Measurements from ENCODE around the gene MEGF11.

MEGF11 gene

GRCh38 chr15:66070220-66070934 is 183.2 kb downstream of the MEGF11 start:
- H3K4me3 ChIP-seq (ENCODE audit: insufficient read length, low read depth), result no peak overlapping the region
- DNase-seq (ENCODE audit: low read depth, low spot score), result no peak
- H3K9ac ChIP-seq (ENCODE audit: insufficient read length, low read depth), result no peak overlapping the region
- H3K4me1 ChIP-seq (ENCODE audit: insufficient read depth, insufficient read length), result peaks cover 19% of the 10 kb centered on the region
- no peaks in the 10 kb centered on the region for H3K27me3 ChIP-seq (ENCODE audit: insufficient read depth, insufficient read length)
- no peaks in the 10 kb centered on the region for H3K9me3 ChIP-seq (ENCODE audit: insufficient read depth, low read length)
- no peak for TF ChIP-seq SUZ12 (IDR thresholded peaks at IDR 0.05; ENCODE audit: extremely low read depth, insufficient read depth, insufficient read length)
- no peak for TF ChIP-seq YY1 (IDR thresholded peaks at IDR 0.05; ENCODE audit: insufficient read depth, insufficient read length)
- no peak for TF ChIP-seq ZNF274 (IDR thresholded peaks at IDR 0.05; ENCODE audit: low read depth, low read length)
- no peaks in the 10 kb centered on the region for H3K36me3 ChIP-seq (ENCODE audit: insufficient read depth, insufficient read length, low read length)

GRCh38 chr15:66069751-66070150 is 183.8 kb downstream of the MEGF11 start:
- no peak overlapping the region for H3K9ac ChIP-seq (ENCODE audit: insufficient read length, low read depth)
- TF ChIP-seq YY1 (IDR thresholded peaks at IDR 0.05; ENCODE audit: insufficient read depth, insufficient read length) (no peak), ZNF274 (IDR thresholded peaks at IDR 0.05; ENCODE audit: low read depth, low read length) (no peak), SUZ12 (IDR thresholded peaks at IDR 0.05; ENCODE audit: extremely low read depth, insufficient read depth, insufficient read length) (no peak)
- H3K9me3 ChIP-seq (ENCODE audit: insufficient read depth, low read length), result no peaks in the 10 kb centered on the region
- no peaks in the 10 kb centered on the region for H3K27me3 ChIP-seq (ENCODE audit: insufficient read depth, insufficient read length)
- no peaks in the 10 kb centered on the region for H3K36me3 ChIP-seq (ENCODE audit: insufficient read depth, insufficient read length, low read length)
- H3K4me1 ChIP-seq (ENCODE audit: insufficient read depth, insufficient read length), result peaks cover 20% of the 10 kb centered on the region
- H3K4me3 ChIP-seq (ENCODE audit: insufficient read length, low read depth), result no peak overlapping the region
- DNase-seq (ENCODE audit: low read depth, low spot score), result no peak

GRCh38 chr15:66068801-66069200 is 184.7 kb downstream of the MEGF11 start:
- DNase-seq (ENCODE audit: low read depth, low spot score), result no peak
- Histone ChIP-seq H3K9me3 (ENCODE audit: insufficient read depth, low read length) (no peaks in the 10 kb centered on the region), H3K4me3 (ENCODE audit: insufficient read length, low read depth) (no peak overlapping the region)

GRCh38 chr15:66067687-66068086 is 185.9 kb downstream of the MEGF11 start:
- no peak overlapping the region for H3K9ac ChIP-seq (ENCODE audit: insufficient read length, low read depth)
- peaks cover 23% of the 10 kb centered on the region for H3K4me1 ChIP-seq (ENCODE audit: insufficient read depth, insufficient read length)
- TF ChIP-seq YY1 (IDR thresholded peaks at IDR 0.05; ENCODE audit: insufficient read depth, insufficient read length), result no peak
- no peak for TF ChIP-seq SUZ12 (IDR thresholded peaks at IDR 0.05; ENCODE audit: extremely low read depth, insufficient read depth, insufficient read length)
- no peak for TF ChIP-seq ZNF274 (IDR thresholded peaks at IDR 0.05; ENCODE audit: low read depth, low read length)
- no peaks in the 10 kb centered on the region for H3K36me3 ChIP-seq (ENCODE audit: insufficient read depth, insufficient read length, low read length)
- H3K4me3 ChIP-seq (ENCODE audit: insufficient read length, low read depth), result no peak overlapping the region
- 0 out of 2 replicates have a peak, but pooled peaks cover under 1% of the 10 kb centered on the region for H3K9me3 ChIP-seq (ENCODE audit: insufficient read depth, low read length)
- no peaks in the 10 kb centered on the region for H3K27me3 ChIP-seq (ENCODE audit: insufficient read depth, insufficient read length)
- peak; percentile 95 for DNase-seq (ENCODE audit: low read depth, low spot score)

More at GRCh38 chr15:66068801-66069200, 184.7 kb downstream of the MEGF11 start:
- Histone ChIP-seq H3K4me1 (ENCODE audit: insufficient read depth, insufficient read length) (peaks cover 20% of the 10 kb centered on the region), H3K27me3 (ENCODE audit: insufficient read depth, insufficient read length) (no peaks in the 10 kb centered on the region), H3K36me3 (ENCODE audit: insufficient read depth, insufficient read length, low read length) (no peaks in the 10 kb centered on the region), H3K9ac (ENCODE audit: insufficient read length, low read depth) (no peak overlapping the region)
- TF ChIP-seq SUZ12 (IDR thresholded peaks at IDR 0.05; ENCODE audit: extremely low read depth, insufficient read depth, insufficient read length) (no peak), YY1 (IDR thresholded peaks at IDR 0.05; ENCODE audit: insufficient read depth, insufficient read length) (no peak), ZNF274 (IDR thresholded peaks at IDR 0.05; ENCODE audit: low read depth, low read length) (no peak)

- H3K4me1 ChIP-seq (ENCODE audit: insufficient read depth, insufficient read length), result peaks cover 23% of the 10 kb centered on the region
- no peaks in the 10 kb centered on the region for H3K36me3 ChIP-seq (ENCODE audit: insufficient read depth, insufficient read length, low read length)
- no peaks in the 10 kb centered on the region for H3K27me3 ChIP-seq (ENCODE audit: insufficient read depth, insufficient read length)
- H3K9me3 ChIP-seq (ENCODE audit: insufficient read depth, low read length), result peaks cover 6% of the 10 kb centered on the region; the same call in 1 of the 2 replicates
- no peak for DNase-seq (ENCODE audit: low read depth, low spot score)
- H3K4me3 ChIP-seq (ENCODE audit: insufficient read length, low read depth), result no peak overlapping the region
- TF ChIP-seq YY1 (IDR thresholded peaks at IDR 0.05; ENCODE audit: insufficient read depth, insufficient read length), result no peak
- no peak for TF ChIP-seq SUZ12 (IDR thresholded peaks at IDR 0.05; ENCODE audit: extremely low read depth, insufficient read depth, insufficient read length)
- no peak for TF ChIP-seq ZNF274 (IDR thresholded peaks at IDR 0.05; ENCODE audit: low read depth, low read length)
- H3K9ac ChIP-seq (ENCODE audit: insufficient read length, low read depth), result no peak overlapping the region
These were observed 187.1 kb downstream of the MEGF11 start for GRCh38 chr15:66066481-66066880.

GRCh38 chr15:66066005-66066404 is 187.5 kb downstream of the MEGF11 start:
- no peak for DNase-seq (ENCODE audit: low read depth, low spot score)
- Histone ChIP-seq H3K9ac (ENCODE audit: insufficient read length, low read depth) (no peak overlapping the region), H3K36me3 (ENCODE audit: insufficient read depth, insufficient read length, low read length) (no peaks in the 10 kb centered on the region), H3K4me3 (ENCODE audit: insufficient read length, low read depth) (no peak overlapping the region), H3K4me1 (ENCODE audit: insufficient read depth, insufficient read length) (peaks cover 23% of the 10 kb centered on the region), H3K9me3 (ENCODE audit: insufficient read depth, low read length) (peaks cover 6% of the 10 kb centered on the region; the same call in 1 of the 2 replicates), H3K27me3 (ENCODE audit: insufficient read depth, insufficient read length) (no peaks in the 10 kb centered on the region)
- TF ChIP-seq ZNF274 (IDR thresholded peaks at IDR 0.05; ENCODE audit: low read depth, low read length) (no peak), YY1 (IDR thresholded peaks at IDR 0.05; ENCODE audit: insufficient read depth, insufficient read length) (no peak), SUZ12 (IDR thresholded peaks at IDR 0.05; ENCODE audit: extremely low read depth, insufficient read depth, insufficient read length) (no peak)

GRCh38 chr15:66065325-66065724 is 188.2 kb downstream of the MEGF11 start:
- DNase-seq (ENCODE audit: low read depth, low spot score), result no peak
- H3K36me3 ChIP-seq (ENCODE audit: insufficient read depth, insufficient read length, low read length), result no peaks in the 10 kb centered on the region

More at GRCh38 chr15:66065325-66065724, 188.2 kb downstream of the MEGF11 start:
- H3K9me3 ChIP-seq (ENCODE audit: insufficient read depth, low read length), result peaks cover 6% of the 10 kb centered on the region; the same call in 1 of the 2 replicates
- H3K4me3 ChIP-seq (ENCODE audit: insufficient read length, low read depth), result no peak overlapping the region
- H3K9ac ChIP-seq (ENCODE audit: insufficient read length, low read depth), result no peak overlapping the region
- peaks cover 23% of the 10 kb centered on the region for H3K4me1 ChIP-seq (ENCODE audit: insufficient read depth, insufficient read length)
- no peak for TF ChIP-seq YY1 (IDR thresholded peaks at IDR 0.05; ENCODE audit: insufficient read depth, insufficient read length)
- no peak for TF ChIP-seq SUZ12 (IDR thresholded peaks at IDR 0.05; ENCODE audit: extremely low read depth, insufficient read depth, insufficient read length)
- TF ChIP-seq ZNF274 (IDR thresholded peaks at IDR 0.05; ENCODE audit: low read depth, low read length), result no peak
- H3K27me3 ChIP-seq (ENCODE audit: insufficient read depth, insufficient read length), result no peaks in the 10 kb centered on the region
